Measurements from ENCODE around the gene L1CAM.

L1CAM gene

GRCh38 chrX:153934148-153934761, 48.3 kb upstream of the L1CAM start:
- no peak overlapping the region for H2BK12ac ChIP-seq (ENCODE audit: low read length)
- peak overlapping the region; percentile 83 for H3K4me2 ChIP-seq (ENCODE audit: low read length)
- H4K91ac ChIP-seq (ENCODE audit: low read depth, low read length): peak overlapping the region; percentile 52
- H2AFZ ChIP-seq (ENCODE audit: insufficient read depth, low read length, poor library complexity): peak overlapping the region; percentile 78
- peak overlapping the region; percentile 52 for H2BK5ac ChIP-seq (ENCODE audit: low read depth, low read length, poor library complexity)
- peak overlapping the region; percentile 89 for H3K4me3 ChIP-seq (ENCODE audit: low read depth, low read length)
- H3K79me1 ChIP-seq (ENCODE audit: low read length): peaks cover 5% of the 10 kb centered on the region
- H3K27ac ChIP-seq (ENCODE audit: low read depth, low read length): peak overlapping the region; percentile 58
- H2AK5ac ChIP-seq (ENCODE audit: low read length): peak overlapping the region; percentile 86
- peak overlapping the region; percentile 87 for H4K8ac ChIP-seq (ENCODE audit: low read depth, low read length)
- H3K4me1 ChIP-seq (ENCODE audit: control insufficient read depth in 1 of 2, insufficient read depth in 2 of 2, low read length in 2 of 2): peaks cover 5 to 6% of the 10 kb centered on the region in 2 experiments
- H3K4ac ChIP-seq (ENCODE audit: low read depth, low read length): peak overlapping the region; percentile 96
- H3K14ac ChIP-seq (ENCODE audit: low read length): peak overlapping the region; percentile 95
- peaks cover 35 to 36% of the 10 kb centered on the region in 2 experiments for H3K36me3 ChIP-seq (ENCODE audit: control insufficient read depth in 1 of 2, insufficient read depth in 2 of 2, low read length in 2 of 2)
- no peaks in the 10 kb centered on the region for H3K27me3 ChIP-seq (ENCODE audit: insufficient read depth, low read length)
- H3K18ac ChIP-seq (ENCODE audit: low read length): peak overlapping the region; percentile 90
- H4K12ac ChIP-seq (ENCODE audit: low read depth, low read length): peak overlapping the region; percentile 77
- no CpG with 5 or more reads among the region's 33 CpGs for WGBS (ENCODE audit: extremely low coverage, insufficient coverage, insufficient read length)
- H3K79me2 ChIP-seq (ENCODE audit: control insufficient read depth, insufficient read depth, low read length, poor library complexity): peaks cover 10% of the 10 kb centered on the region
- H2BK120ac ChIP-seq (ENCODE audit: insufficient read depth, low read length, poor library complexity): peak overlapping the region; percentile 17
- H3K23ac ChIP-seq (ENCODE audit: low read length): no peak overlapping the region
- H3K9ac ChIP-seq (ENCODE audit: low read length): peak overlapping the region; percentile 94
- no peaks in the 10 kb centered on the region for H3K9me3 ChIP-seq (ENCODE audit: insufficient read depth, low read depth, low read length)
- no peak for DNase-seq

DNA sequence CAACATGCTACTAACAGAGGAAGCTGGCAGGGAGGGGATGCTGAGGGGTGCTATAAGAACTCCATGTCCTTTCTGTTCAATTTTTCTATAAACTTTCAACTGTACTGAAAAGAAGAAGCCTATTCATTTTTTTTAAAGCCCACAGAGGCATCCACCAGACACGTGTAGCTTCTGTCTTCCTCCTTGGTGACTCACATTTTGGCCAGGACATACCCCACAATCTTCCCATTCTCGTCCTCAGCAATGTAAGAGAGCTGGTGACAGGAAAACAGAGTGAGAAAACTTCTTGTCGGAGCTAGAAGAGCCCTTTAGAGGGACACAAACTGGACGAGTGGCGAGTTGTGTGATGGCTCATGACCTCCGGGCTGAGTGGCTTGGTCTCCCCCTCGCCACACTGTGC, 47.8 kb upstream of the L1CAM start:
- Histone ChIP-seq H4K12ac (ENCODE audit: low read depth, low read length) (no peak overlapping the region), H3K27me3 (ENCODE audit: insufficient read depth, low read length) (no peaks in the 10 kb centered on the region), H3K14ac (ENCODE audit: low read length) (no peak overlapping the region), H3K4me2 (ENCODE audit: low read length) (peak overlapping the region; percentile 83), H3K23ac (ENCODE audit: low read length) (no peak overlapping the region), H2AK5ac (ENCODE audit: low read length) (peak overlapping the region; percentile 62), H3K79me2 (ENCODE audit: control insufficient read depth, insufficient read depth, low read length, poor library complexity) (peaks cover 10% of the 10 kb centered on the region), H3K79me1 (ENCODE audit: low read length) (peaks cover 5% of the 10 kb centered on the region), H3K27ac (ENCODE audit: low read depth, low read length) (no peak overlapping the region), H2BK12ac (ENCODE audit: low read length) (no peak overlapping the region), H2AFZ (ENCODE audit: insufficient read depth, low read length, poor library complexity) (no peak overlapping the region), H3K4ac (ENCODE audit: low read depth, low read length) (peak overlapping the region; percentile 96), H3K36me3 (ENCODE audit: control insufficient read depth in 1 of 2, insufficient read depth in 2 of 2, low read length in 2 of 2) (peaks cover 36 to 37% of the 10 kb centered on the region in 2 experiments), H3K4me3 (ENCODE audit: low read depth, low read length) (peak overlapping the region; percentile 89), H3K18ac (ENCODE audit: low read length) (no peak overlapping the region), H4K91ac (ENCODE audit: low read depth, low read length) (no peak overlapping the region), H3K4me1 (ENCODE audit: control insufficient read depth in 1 of 2, insufficient read depth in 2 of 2, low read length in 2 of 2) (peaks cover 5 to 6% of the 10 kb centered on the region in 2 experiments), H3K9me3 (ENCODE audit: insufficient read depth, low read depth, low read length) (no peaks in the 10 kb centered on the region), H3K9ac (ENCODE audit: low read length) (no peak overlapping the region), H4K8ac (ENCODE audit: low read depth, low read length) (no peak overlapping the region), H2BK5ac (ENCODE audit: low read depth, low read length, poor library complexity) (no peak overlapping the region), H2BK120ac (ENCODE audit: insufficient read depth, low read length, poor library complexity) (no peak overlapping the region)
- peak in 1 of 2 donors; percentile 49 for DNase-seq
- WGBS (ENCODE audit: extremely low coverage, insufficient coverage, insufficient read length): no CpG with 5 or more reads among the region's 7 CpGs

GRCh38 chrX:153932220-153932915, 46.4 kb upstream of the L1CAM start:
- Histone ChIP-seq H3K4me1 (ENCODE audit: control insufficient read depth in 1 of 2, insufficient read depth in 2 of 2, low read length in 2 of 2) (peaks cover 5 to 9% of the 10 kb centered on the region in 2 experiments), H3K9me3 (ENCODE audit: insufficient read depth, low read depth, low read length) (no peaks in the 10 kb centered on the region), H3K4ac (ENCODE audit: low read depth, low read length) (peak overlapping the region; percentile 41), H2BK5ac (ENCODE audit: low read depth, low read length, poor library complexity) (no peak overlapping the region), H3K79me2 (ENCODE audit: control insufficient read depth, insufficient read depth, low read length, poor library complexity) (peaks cover 16% of the 10 kb centered on the region), H3K14ac (ENCODE audit: low read length) (no peak overlapping the region), H3K27ac (ENCODE audit: low read depth, low read length) (no peak overlapping the region), H2AK5ac (ENCODE audit: low read length) (no peak overlapping the region), H3K27me3 (ENCODE audit: insufficient read depth, low read length) (no peaks in the 10 kb centered on the region), H3K79me1 (ENCODE audit: low read length) (peaks cover 12% of the 10 kb centered on the region), H3K18ac (ENCODE audit: low read length) (no peak overlapping the region), H4K12ac (ENCODE audit: low read depth, low read length) (peak overlapping the region; percentile 25), H2BK12ac (ENCODE audit: low read length) (no peak overlapping the region), H2BK120ac (ENCODE audit: insufficient read depth, low read length, poor library complexity) (no peak overlapping the region), H3K4me2 (ENCODE audit: low read length) (no peak overlapping the region), H3K9ac (ENCODE audit: low read length) (no peak overlapping the region), H3K4me3 (ENCODE audit: low read depth, low read length) (no peak overlapping the region), H3K36me3 (ENCODE audit: control insufficient read depth in 1 of 2, insufficient read depth in 2 of 2, low read length in 2 of 2) (peaks cover 36 to 37% of the 10 kb centered on the region in 2 experiments), H4K8ac (ENCODE audit: low read depth, low read length) (no peak overlapping the region), H4K91ac (ENCODE audit: low read depth, low read length) (no peak overlapping the region), H2AFZ (ENCODE audit: insufficient read depth, low read length, poor library complexity) (no peak overlapping the region), H3K23ac (ENCODE audit: low read length) (no peak overlapping the region)
- WGBS (ENCODE audit: extremely low coverage, insufficient coverage, insufficient read length): no CpG with 5 or more reads among the region's 13 CpGs
- DNase-seq: no peak

- WGBS (ENCODE audit: extremely low coverage, insufficient coverage, insufficient read length): no CpG with 5 or more reads among the region's 13 CpGs
- peak overlapping the region; percentile 25 for H4K12ac ChIP-seq (ENCODE audit: low read depth, low read length)
- peaks cover 17% of the 10 kb centered on the region for H3K79me2 ChIP-seq (ENCODE audit: control insufficient read depth, insufficient read depth, low read length, poor library complexity)
- peaks cover 36 to 37% of the 10 kb centered on the region in 2 experiments for H3K36me3 ChIP-seq (ENCODE audit: control insufficient read depth in 1 of 2, insufficient read depth in 2 of 2, low read length in 2 of 2)
- H3K23ac ChIP-seq (ENCODE audit: low read length): no peak overlapping the region
- H3K4ac ChIP-seq (ENCODE audit: low read depth, low read length): no peak overlapping the region
- H3K9me3 ChIP-seq (ENCODE audit: insufficient read depth, low read depth, low read length): no peaks in the 10 kb centered on the region
- H3K4me2 ChIP-seq (ENCODE audit: low read length): no peak overlapping the region
- no peak overlapping the region for H3K4me3 ChIP-seq (ENCODE audit: low read depth, low read length)
- H2BK12ac ChIP-seq (ENCODE audit: low read length): no peak overlapping the region
- no peak for DNase-seq
- peaks cover 13% of the 10 kb centered on the region for H3K79me1 ChIP-seq (ENCODE audit: low read length)
- no peak overlapping the region for H2BK120ac ChIP-seq (ENCODE audit: insufficient read depth, low read length, poor library complexity)
- H3K4me1 ChIP-seq (ENCODE audit: control insufficient read depth in 1 of 2, insufficient read depth in 2 of 2, low read length in 2 of 2): peaks cover 8 to 15% of the 10 kb centered on the region in 2 experiments
- no peak overlapping the region for H2AK5ac ChIP-seq (ENCODE audit: low read length)
- no peak overlapping the region for H2AFZ ChIP-seq (ENCODE audit: insufficient read depth, low read length, poor library complexity)
- H3K27ac ChIP-seq (ENCODE audit: low read depth, low read length): no peak overlapping the region
- H3K18ac ChIP-seq (ENCODE audit: low read length): no peak overlapping the region
- H3K27me3 ChIP-seq (ENCODE audit: insufficient read depth, low read length): no peaks in the 10 kb centered on the region
- no peak overlapping the region for H4K8ac ChIP-seq (ENCODE audit: low read depth, low read length)
- no peak overlapping the region for H3K9ac ChIP-seq (ENCODE audit: low read length)
- H2BK5ac ChIP-seq (ENCODE audit: low read depth, low read length, poor library complexity): no peak overlapping the region
- H3K14ac ChIP-seq (ENCODE audit: low read length): no peak overlapping the region
- H4K91ac ChIP-seq (ENCODE audit: low read depth, low read length): no peak overlapping the region
Measured at GRCh38 chrX:153931748-153932147, 45.8 kb upstream of the L1CAM start.

Data from trophoblast cell (in vitro differentiated cells and primary cell).